Stimulated activated CD4-positive, alpha-beta T cell treated with anti-CD3 and anti-CD28 coated beads, Interleukin-15, amount 100 ng/mL, for 24 hours (primary cell): ENCODE measurements around the gene NAA20.
A peak's percentile ranks its signal among the peaks of the same experiment; 100 is the strongest.

Experiments used
- DNase-seq: peaks from one replicate; pipeline ENCODE4 v3.0.0-alpha.2; 2020

The NAA20 gene

DNA sequence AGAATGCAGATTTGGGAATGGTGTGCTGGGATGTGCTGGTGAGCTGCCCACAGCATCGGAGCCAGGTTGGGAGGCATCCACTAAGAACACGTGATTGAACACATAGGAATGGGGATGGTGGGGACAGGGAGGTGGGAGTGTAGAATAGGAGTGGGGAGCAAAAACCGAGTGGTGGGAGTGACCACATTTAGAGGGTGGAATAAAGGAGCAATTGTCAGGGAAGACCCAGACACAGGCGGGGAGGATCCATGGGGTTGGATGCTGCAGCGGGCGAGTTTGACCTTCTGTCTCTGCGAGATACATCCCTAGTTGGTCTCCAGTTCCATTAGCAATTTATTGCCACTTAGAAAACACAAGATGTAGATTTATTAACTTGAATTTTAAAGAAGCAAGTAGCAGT, 4.7 kb downstream of the NAA20 start:
- DNase-seq, result no peak

DNA sequence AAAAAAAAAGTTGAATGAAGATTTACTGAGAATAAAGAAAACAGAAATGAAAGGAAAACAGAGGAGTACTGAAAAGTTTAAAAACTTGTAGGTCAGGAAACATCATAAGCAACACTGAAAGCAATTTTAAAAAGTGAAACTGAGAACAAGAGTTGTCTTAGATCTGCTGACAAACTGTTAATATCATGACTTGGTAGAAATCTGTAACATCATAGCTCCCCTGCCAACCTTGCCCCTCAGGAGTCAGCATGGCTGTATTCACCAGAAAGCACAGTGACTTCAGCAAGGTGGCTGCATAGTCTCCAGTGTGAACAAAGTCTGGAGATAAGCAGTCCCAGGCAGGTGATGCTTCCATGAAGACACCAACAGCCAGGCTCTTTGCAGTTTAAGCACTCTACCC, 5.3 kb downstream of the NAA20 start:
- peak; percentile 17 for DNase-seq

DNA sequence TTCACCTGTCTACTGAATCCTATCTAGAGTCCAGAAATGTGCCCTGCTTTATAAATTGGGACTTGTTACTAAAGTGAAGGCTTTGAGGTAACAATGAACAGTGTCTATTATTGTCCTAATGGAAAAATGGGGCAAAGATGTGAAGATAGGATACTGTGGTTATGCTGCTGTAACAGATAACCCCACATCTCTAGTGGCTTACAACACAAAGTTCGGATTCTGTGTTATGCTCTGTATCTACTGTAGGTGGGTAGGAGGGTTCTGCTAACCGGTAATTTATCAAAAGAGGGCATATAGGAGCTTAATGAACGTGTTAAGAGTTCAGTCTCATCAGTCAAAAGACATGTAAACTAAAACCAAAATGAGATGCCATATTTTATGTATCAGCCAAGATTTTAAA, 6.2 kb downstream of the NAA20 start:
- no peak for DNase-seq

DNA sequence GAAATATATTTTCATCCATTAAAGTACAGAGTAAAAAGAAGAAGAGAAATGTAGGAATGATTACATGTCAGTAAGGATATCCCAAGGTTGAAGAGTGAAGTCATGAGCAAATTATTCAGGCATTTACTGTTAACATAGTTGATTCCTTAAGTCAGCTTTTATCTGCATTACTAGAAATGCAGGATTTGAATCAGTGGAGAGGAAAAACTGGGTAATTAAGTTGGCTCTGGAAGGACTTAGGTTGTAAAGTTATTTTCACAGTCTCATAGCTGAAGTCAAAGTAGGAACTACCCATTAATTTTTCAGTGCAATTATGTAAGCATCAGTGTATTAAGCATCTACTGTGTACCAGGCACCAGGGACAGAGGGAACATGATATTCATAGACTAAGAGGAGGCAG, 7.8 kb downstream of the NAA20 start:
- DNase-seq, result no peak

DNA sequence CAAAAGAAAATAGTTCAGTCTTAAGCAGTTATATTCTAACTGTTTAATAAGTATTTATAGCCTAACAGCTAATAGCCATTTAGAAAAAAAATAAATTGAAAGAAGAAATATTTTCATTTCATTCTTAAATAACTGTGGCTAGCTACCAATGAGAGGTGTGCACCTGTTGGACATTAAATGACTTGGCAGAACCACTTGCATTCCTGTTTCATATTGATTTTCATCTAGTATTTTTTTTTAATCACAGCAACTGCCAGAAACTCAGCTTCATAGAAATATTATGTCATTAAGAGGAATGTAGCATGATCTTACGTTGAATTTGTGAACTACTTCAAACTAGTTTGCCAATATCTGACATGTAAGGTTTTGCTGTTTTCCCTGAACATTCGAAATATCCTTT, 10.1 kb downstream of the NAA20 start:
- no peak for DNase-seq

DNA sequence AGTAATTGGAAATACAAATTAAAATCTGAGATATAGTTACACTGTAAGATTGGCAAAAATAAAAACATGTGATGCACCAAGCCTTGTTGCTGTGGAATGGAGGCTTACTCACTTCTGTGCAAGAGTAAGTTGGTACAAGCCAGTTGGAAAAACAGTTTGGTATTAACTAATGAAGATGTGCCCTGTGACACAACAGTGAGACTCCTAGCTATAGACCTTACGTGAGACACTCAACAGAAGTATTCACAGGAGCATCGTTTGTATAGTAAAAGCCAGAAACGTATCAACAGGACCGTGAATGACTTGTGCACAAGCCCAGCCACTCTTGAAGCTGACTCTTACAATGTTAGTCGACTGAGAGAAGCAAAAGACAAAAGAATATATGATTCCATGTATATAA, 14.6 kb downstream of the NAA20 start:
- no peak for DNase-seq

DNA sequence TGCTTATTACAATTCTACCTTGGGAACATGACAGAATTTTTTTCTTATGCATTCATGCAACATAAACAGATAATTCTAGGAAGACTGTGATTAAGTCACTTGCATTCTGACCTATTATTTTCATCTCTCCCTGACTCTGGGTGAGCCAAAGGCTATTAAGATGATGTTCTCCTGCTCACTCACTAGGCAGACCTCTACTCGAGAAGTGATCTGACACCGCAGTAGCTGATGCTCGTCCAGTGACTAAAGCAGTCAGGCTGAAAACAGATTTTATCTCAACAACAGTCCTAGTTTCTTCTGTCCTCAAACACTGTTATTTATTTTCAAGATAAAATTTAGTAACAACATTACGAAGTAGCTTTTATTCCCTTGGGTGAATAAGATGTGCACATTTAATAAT, 17.3 kb downstream of the NAA20 start:
- DNase-seq, result no peak

DNA sequence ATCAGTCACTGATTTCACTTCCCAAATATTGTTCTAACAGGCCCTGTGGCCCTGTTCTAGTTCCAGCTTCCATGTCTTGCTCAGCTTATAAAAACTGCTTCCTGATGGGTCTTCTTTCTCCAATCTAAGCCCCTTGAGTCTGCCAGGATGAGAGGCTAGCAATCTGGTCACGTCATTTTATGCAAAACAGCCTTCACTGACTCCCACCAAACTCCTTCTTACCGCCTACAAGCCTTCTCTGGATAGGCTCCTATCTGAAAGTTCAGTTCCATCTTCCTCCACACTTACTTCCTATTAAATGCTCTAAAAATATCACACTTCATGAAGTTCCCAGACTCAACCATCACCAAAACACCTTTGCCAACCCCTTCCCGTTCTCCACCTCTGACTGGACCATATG, 19.6 kb downstream of the NAA20 start:
- no peak for DNase-seq

DNA sequence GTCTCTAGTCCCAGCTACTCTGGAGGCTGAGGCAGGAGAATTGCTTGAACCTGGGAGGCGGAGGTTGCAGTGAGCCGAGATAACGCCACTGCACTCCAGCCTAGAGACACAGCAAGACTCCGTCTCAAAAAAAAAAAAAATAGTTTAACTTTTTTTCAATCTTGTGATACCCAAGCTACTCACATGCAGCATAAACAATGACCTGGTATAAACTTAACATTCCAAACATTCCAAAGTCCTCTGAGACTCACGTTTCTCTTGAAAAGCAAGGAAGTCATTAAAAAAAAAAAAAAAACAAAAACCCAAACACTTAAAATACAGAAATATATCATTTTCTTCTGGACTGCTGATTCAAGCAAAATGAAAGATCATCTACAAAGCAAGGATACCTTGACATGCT, 20.8 kb downstream of the NAA20 start:
- no peak for DNase-seq

DNA sequence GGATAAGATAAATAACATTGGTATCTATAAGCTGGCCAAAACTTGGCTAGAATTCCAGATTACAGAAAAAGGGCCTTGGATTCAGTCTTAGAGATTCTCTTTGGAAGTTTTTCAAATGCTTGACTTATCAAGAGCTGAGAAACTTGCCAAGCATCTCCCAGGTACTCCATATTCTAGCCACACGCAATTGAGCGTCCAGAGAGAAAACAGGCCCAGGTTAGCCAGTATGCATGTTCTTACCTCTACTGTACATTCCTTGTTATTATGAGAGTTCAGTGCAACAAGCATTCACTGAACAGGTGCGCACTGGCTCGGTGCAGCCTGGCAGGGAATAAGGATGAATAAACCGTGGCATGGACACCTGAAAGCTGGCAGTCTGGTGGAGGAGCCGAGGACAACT, 21.4 kb downstream of the NAA20 start:
- DNase-seq, result no peak

DNA sequence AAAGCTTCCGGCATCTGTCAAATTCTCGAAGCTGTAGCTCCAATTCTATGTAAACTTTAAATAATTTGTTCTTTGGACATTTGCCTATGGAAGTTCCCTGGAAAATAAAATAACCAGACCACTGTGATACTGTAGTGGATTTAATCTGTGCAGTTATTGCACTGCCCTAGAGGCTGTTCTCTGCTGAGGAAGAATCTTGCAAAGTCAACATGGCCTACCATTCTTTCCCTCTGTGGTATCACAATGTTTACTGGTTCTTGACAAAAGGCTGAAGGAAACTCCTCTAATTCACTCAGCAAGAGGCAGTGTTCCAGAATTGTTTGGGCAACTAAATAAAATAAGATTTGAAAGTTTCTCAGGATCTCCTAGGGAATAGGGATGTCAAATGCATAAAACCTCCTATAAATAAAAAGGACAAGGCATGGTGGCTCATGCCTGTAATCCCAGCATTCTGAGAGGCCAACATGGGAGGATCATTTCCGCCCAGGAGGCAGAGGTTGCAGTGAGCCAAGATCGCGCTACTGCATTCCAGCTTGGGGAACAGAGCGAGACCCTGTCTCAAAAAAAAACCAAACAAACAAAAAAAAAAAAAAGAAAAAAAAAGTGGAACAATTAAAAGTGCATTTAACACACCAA, 22.7 kb downstream of the NAA20 start:
- no peak for DNase-seq

DNA sequence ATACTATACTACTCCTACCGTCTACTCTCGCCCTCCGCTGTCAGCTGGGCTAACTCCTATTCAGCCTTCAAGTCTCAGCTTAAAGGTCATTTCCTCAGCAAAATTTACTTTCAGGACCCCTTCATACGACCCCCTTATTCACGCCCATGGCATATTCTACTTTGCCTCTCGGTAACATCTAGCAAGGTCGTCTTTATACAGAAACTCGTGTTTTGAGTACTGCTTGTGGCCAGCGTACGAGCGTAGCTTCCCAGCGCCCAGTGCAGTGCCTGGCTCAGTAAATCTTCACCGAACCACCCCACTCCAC, 34.6 kb downstream of the NAA20 start:
- DNase-seq, result no peak

DNA sequence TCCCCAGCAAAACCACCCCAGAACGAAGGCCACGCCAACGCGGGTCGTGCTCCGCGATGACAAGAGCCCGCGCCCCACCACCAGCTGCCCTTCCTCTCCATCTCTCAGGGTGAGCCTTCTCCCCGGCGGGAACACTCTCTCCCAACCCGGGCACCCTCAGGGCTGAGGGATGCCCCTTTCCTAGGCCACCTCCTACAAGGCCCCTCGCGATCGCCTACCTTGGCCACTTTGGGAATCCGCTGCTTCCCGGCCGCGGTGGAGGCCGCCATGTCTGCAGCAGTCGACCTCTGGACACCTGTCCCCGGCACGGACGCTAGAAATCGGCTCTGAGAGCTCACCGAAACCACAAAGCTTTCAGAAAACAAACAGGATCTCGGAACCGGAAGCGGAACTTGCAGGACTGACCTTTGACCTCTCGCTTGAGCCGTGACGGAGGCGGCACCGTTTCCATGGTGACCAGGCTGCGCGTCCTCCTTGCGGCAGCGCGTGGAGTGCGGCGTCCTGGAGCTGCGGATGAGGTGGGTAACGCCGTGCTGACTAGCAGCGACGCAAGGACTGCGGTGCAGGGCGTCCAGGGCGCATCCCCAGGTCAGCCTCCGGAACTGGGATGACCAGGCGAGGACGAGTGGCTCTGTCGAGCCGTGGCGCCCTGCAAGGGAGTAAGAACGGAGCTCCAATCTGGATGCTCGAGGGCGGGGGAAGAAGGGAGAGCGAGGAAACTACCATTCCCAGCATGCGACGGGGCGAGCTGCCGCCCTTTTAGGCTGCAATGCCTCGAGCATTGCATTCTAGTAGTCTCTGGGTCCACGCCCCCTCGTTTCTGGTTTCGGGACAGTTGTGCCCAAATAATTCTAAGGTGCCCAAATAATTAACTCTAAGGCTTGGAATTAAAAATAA, 35.2 kb downstream of the NAA20 start, which contains the start of the genes CFAP61 and CRNKL1:
Gene CFAP61 (plus strand): TSS at position 459 of the 897 bp plus-strand sequence. CDS start 4,122 bp downstream, outside the sequence.
Gene CRNKL1 (minus strand): TSS at position 393 of the 897 bp plus-strand sequence. CDS start 124 bp downstream, at position 269.
- DNase-seq, result peak; percentile 97

DNA sequence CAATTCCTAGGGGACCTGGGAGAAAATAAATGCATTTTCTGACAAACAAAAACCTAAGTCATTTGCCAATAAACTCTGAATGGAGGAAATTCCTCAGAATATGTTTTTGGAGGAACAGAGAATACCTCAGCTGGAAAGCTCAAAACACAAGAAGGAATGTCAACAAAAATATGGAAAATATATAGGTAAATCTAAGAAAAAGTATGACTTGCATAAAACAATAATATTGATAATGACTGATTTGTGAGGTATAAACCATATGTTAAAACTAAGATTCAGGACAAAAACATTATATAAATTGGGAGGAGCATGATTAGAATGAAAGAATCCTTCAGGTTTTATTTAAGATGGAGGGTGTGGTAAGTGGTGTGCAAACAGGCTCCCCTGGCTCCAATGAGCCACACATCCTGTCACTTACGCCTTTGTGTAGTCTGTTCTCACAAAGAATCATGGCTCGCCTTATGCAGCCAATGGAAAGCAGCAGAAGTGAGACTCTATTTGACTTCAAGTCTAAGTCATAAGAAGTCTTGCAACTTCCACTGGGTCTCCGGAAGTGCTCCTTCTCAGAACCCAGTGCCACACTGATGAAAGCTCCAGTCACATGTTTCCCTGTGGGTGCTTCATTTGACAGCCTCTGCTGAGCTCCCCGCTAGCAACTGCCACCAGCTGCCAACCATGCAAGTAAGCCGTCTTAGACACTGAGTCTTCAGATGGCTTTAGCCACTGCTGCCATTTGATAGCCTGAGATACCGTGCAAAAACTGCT, 43.3 kb downstream of the NAA20 start:
- DNase-seq, result no peak

DNA sequence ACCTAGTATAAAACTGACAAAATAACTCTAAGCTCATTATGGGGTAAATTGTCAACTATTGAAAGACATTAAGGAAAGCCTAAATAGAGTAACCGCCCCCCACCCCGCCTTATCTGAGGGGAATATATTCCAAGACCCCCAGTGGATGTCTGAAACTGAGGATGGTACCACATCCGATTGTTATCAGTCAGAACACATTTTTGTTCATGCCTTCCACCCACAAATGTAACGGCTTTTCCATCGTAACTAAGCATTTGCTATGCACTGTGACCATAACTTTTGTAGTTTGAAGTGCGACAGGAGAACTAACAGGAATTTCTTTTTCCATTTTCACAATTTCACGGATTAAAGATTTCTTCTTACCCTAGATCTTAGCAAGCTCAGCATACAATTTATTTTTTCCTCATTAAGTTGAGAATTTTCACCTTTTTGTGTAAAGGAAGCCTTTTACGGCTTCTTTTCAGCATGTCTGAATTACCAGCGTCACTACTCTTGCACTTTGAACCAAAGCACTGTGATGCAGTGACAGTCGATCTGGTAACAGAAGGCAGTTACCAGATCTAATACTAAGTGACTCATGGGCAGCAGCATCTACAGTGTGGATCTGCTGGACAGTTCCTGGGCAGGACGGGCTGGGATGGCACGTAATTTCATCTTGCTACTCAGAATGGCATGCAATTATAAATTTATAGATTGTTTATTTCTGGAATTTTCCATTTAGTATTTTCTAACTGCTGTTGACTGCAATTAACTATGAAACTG, 47.0 kb downstream of the NAA20 start:
- no peak for DNase-seq

DNA sequence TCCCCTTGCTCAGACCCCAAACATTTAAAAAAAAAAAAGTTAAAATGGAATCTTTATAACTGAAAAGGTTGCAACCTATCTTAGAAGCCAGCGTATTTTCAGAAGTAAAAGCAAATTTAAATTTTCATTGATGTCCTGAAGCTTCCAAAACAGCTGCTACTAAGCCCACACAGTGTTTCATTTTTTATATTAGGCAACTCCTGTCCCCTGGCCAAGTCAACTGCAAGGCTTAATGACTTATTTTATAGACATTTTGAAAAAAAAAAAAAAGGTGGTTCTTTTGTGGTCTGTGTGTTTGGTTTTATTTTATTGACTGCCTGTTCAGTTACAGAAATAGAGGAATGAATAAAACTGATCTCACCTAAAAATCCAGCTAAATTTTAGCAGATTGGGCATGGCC, 48.2 kb downstream of the NAA20 start:
- DNase-seq, result no peak

DNA sequence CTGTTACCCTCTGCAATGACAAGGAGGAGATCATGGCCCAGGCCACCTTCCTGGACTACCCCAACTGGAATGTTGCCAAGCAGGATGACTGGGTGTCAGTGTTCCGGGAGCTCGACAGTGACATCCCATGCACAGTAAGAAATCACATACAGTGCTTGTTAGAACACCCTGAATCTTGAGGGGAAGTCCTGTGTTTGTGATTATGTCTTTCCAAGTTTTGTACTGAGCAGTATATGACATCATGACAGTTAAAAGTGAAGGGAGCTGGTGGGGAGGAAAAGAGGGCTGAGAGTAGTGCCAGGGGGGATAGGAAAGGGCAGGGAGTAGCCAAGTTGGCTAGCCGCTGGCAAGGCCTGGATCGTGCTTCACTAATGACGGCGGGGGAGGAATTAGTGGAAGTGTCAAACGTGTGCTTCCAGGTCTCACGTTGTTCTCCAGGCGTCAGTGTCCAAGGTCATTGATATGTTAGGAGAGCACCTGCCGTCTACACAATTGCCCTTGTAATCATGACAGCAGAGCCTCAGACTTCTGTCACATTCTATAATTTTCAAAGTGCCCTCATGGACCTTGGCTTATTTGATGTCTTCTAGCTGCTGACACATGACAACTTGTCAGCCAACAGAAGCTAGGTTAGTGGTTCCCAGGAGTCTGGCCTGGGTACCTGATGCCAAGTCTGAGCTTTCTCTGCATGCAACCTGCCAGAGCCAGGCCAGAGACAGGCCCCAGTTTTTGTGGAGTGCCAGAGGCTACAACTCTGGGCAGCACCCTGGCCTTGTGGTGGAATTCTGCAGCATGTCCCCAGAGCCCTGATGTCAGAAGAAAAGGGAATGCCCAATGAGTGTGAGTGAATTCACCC, 53.9 kb downstream of the NAA20 start:
- DNase-seq, result no peak

DNA sequence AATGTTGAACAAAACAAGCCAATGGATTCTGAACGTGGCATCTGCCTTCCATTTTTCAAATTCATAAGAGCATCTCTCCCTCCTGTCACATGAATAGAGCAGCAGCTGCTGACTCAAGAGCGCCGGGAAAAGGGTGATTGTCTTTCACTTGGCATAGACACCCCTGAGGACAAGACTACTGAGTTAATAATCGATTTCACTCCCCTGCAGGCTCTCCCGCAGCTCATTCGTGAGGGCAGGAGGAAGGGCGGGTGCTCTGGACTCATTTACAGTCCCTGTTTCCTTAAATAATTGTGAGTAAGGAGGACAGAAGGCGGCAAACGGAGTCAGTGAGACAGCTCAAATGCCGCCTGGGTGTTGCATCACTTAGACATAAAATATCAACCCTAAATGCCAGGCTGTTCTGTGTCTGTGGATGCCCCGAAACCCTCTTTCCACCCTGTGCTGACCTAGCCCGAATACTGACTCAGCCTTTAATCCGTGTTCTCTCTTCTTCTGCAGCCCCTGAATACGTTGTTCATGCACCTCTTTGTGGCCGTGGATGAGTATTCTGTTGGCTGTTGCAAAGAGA, 56.7 kb downstream of the NAA20 start:
- DNase-seq, result no peak

DNA sequence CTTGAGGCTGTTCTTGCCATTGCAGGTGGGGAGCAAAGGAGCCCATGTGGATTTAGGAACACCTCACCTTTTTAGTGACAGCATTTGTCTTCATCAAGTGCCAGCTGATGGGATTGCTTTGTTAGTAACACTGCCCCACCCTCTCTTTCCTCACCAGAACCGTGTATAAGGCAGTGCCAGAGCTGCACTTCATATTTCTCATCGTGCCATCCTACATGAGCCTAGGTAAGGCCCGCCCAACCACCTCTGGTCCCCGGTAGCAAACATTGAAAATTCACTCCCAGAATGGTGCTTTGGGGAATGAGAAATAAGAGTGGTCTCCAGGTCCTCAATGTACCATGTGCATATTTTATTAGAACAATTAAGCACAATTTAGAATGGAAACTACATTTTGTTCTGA, 57.9 kb downstream of the NAA20 start:
- no peak for DNase-seq

DNA sequence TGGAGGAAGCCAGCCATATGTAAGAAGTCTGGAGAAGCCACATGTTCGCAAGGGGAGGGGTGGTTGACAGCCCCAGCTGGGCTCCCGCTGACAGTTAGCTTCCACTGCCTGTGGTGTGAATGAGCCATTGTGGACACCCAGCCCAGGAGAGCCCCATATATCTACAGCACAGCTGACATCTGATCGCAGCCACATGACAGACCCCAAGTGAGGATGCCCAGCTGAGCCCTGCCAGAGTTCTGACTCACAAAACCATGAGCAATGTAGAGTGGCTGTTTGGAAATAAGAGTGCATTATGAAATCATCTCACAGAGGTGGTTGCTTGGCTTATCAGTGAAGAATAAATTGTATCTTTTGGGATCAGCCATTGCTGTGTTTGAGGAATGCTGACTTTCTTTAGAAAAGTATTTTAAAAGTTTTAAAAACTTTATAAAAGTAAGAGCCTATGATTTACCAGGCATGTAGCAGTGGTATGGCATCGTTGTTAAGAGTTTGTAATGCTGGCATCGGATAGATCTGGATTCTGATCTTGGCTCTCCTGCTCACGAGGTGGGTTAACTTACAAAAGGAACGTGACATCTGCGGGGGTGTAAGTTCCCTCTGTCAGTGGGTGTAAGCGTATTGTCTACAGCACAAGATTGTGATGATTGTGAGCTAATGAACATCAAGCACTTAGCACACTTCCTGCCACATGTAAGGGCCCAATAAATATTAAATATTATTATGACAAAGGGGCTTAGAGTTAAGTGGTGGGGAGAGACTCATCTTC, 59.3 kb downstream of the NAA20 start:
- no peak for DNase-seq

DNA sequence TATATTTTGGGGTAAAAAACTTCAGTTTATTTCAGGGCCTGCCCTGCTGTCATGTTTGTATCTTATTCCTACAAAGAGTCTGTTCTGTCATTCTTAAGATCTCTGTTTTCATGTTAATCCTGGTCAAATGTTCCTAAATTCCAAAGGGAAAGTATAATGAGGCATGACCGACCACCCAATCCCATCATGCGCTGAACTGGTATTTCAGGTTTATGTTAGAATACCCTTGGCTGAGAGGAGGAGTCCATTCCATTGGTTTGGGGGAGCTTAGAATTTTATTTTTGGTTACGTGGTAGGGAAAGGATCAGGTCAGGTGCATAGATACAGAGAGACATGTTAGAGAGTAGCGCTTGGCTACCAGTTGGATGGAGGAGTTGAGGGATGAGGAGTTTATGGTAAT, 60.9 kb downstream of the NAA20 start:
- DNase-seq, result no peak
